ENCODE measurements around the gene GIPC1.
"Not testable (repeated sequence)": the region's sequence is repeated elsewhere in the genome, so short reads cannot be mapped to it uniquely, and the experiment has no call there.

Gene GIPC1

GRCh38 chr19:14473073-14473977 lies 22.6 kb downstream of the GIPC1 start:
- DNase-seq (ENCODE audit: extremely low read depth in 1 of 2, low read depth in 1 of 2): no peak

GRCh38 chr19:14472202-14472938 lies 23.6 kb downstream of the GIPC1 start:
- peak; percentile 51 to 72 for DNase-seq (ENCODE audit: extremely low read depth in 1 of 2, low read depth in 1 of 2)

GRCh38 chr19:14471436-14472187 lies 24.3 kb downstream of the GIPC1 start:
- no peak for DNase-seq (ENCODE audit: extremely low read depth in 1 of 2, low read depth in 1 of 2)

- DNase-seq (ENCODE audit: extremely low read depth in 1 of 2, low read depth in 1 of 2): no peak
Observed at GRCh38 chr19:14470031-14470876, 25.7 kb downstream of the GIPC1 start.

- no peak for DNase-seq (ENCODE audit: extremely low read depth in 1 of 2, low read depth in 1 of 2)
Observed at GRCh38 chr19:14467816-14468215, 28.1 kb downstream of the GIPC1 start.

- DNase-seq (ENCODE audit: extremely low read depth in 1 of 2, low read depth in 1 of 2): no peak
Observed at GRCh38 chr19:14467391-14467790, 28.5 kb downstream of the GIPC1 start.

- DNase-seq (ENCODE audit: extremely low read depth in 1 of 2, low read depth in 1 of 2): no peak
Observed at GRCh38 chr19:14463747-14464146, 32.2 kb downstream of the GIPC1 start.

GRCh38 chr19:14462401-14462800 lies 33.5 kb downstream of the GIPC1 start:
- DNase-seq (ENCODE audit: extremely low read depth in 1 of 2, low read depth in 1 of 2): not testable (repeated sequence)

- no peak for DNase-seq (ENCODE audit: extremely low read depth in 1 of 2, low read depth in 1 of 2)
Observed at GRCh38 chr19:14460935-14461334, 35.0 kb downstream of the GIPC1 start.

- no peak for DNase-seq (ENCODE audit: extremely low read depth in 1 of 2, low read depth in 1 of 2)
Observed at GRCh38 chr19:14459703-14460102, 36.2 kb downstream of the GIPC1 start.

GRCh38 chr19:14452303-14452702 lies 43.6 kb downstream of the GIPC1 start:
- not testable (repeated sequence) for DNase-seq (ENCODE audit: extremely low read depth in 1 of 2, low read depth in 1 of 2)

- no peak for DNase-seq (ENCODE audit: extremely low read depth in 1 of 2, low read depth in 1 of 2)
Observed at GRCh38 chr19:14450876-14451275, 45.1 kb downstream of the GIPC1 start.

GRCh38 chr19:14450168-14450874 lies 45.6 kb downstream of the GIPC1 start:
- DNase-seq (ENCODE audit: extremely low read depth in 1 of 2, low read depth in 1 of 2): peak; percentile 64 to 78

- no peak for DNase-seq (ENCODE audit: extremely low read depth in 1 of 2, low read depth in 1 of 2)
Observed at GRCh38 chr19:14449321-14449720, 46.6 kb downstream of the GIPC1 start.

- DNase-seq (ENCODE audit: extremely low read depth in 1 of 2, low read depth in 1 of 2): no peak
Observed at GRCh38 chr19:14446336-14447036, 49.4 kb downstream of the GIPC1 start.

- DNase-seq (ENCODE audit: extremely low read depth in 1 of 2, low read depth in 1 of 2): no peak
Observed at GRCh38 chr19:14443632-14444216, 52.2 kb downstream of the GIPC1 start.

- no peak for DNase-seq (ENCODE audit: extremely low read depth in 1 of 2, low read depth in 1 of 2)
Observed at GRCh38 chr19:14442891-14443631, 52.9 kb downstream of the GIPC1 start.

Data from stimulated activated CD8-positive, alpha-beta memory T cell treated with anti-CD3 and anti-CD28 coated beads, Interleukin-7, amount 100 ng/mL, for 48 hours (primary cell).